NCI-H2196 (cell line): Measurements from ENCODE around the gene FAF1.
"Not testable (repeated sequence)": the region's sequence is repeated elsewhere in the genome, so short reads cannot be mapped to it uniquely, and the experiment has no call there.

Experiments
- DNase-seq: peaks from one replicate; lab custom pipeline; 2025; ENCODE audit not compliant: unreplicated experiment; lab: John Stamatoyannopoulos, UW

The FAF1 gene

DNA sequence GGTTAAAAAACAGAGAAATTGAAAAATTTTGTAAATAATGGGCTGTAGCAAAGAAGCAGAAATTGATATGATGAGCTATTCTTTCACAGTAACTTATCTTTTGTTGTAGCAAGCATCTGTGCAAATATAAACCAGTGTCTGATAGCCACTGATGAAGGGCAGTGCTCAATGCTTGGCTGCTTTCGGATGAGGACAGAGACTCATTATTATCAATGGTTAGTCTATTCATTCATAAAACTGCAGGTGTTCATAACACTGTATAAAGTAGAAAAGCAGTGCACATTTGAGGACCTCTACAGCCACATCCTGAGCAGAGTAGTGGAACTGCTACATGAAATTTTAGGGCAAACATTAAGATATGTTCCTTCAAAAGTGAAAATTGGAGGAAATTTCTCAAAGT is 107.2 kb downstream of the FAF1 start:
- DNase-seq: peak; percentile 43

DNA sequence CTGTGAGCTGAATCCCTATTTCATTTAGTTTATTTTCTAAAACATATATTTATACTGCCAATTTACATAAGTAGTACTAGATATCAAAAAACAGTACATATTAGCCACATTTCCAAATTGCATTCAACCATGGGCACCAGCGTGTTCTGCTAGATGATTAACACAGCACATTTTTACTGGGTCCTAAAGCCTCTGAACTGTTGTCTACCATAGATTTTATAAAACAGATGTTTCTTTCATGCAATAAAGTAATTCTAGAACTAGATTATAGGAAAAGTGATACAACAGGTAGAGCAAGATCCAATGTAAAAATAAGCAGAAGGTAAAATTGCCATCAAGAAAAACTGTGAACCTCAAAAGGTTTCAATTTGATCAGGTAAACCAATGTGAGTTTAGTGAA is 108.6 kb downstream of the FAF1 start:
- no peak for DNase-seq

DNA sequence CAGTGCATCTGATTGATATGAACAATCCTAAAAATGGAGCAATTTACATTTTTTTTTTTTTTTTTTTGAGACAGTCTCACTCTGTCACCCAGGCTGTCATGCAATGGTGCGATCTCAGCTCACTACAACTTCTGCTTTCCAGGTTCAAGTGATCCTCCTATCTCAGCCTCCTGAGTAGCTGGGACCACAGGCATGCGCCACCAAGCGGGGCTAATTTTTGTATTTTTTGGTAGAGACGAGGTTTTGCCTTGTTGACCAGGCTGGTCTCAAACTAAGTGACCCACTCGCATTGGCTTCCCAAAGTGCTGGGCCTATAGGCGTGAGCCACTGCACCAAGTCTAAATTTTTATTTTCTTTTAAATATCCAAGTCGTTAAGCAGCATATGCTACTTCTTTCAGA is 109.0 kb downstream of the FAF1 start:
- no peak for DNase-seq

DNA sequence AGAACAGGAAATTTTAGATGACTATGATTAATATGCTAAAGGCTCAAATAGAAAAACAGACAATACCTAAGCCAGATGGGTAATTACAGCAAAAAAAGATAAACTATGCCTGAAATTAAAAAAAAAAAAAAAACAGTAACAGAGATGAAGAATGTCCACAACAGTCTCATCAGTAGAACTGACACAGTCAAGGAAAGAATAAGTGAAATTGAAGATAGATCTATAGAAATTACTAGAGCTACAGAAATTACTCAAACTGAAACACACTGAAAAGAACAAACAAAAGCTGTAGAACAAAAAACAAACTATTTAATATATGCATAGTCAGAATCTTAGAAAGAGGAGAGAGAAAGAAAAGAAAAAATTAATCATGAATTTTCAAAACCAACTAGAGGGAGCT is 112.8 kb downstream of the FAF1 start:
- DNase-seq: no peak

DNA sequence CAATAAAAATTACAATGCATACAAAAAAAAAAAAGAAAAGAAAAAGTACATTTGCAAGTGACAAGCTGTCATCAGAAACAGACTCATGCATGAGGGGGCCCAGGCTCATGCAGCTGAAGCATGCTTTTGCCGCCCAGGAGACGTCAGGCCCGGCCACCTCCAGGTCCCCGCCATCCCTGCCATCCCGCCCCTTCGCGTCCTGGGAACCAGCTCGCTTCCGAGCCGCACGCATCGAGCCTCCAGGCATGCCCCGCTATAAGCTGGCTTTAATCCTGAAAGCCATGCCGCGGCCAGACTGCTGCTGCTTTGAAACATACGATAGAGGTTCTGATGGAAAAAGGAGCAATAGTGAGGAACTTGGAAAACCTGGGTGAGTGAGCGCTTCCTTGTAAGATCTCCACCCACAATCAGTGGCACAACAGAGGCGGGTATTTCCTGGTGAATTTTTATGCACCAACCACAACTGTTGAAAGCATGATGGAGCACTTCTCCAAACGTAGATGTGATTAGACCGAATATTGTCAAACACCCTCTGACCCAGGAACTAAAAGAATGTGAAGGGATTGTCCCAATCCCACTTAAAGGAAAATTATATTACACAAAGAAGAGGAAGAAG is 113.7 kb downstream of the FAF1 start:
- DNase-seq: no peak

DNA sequence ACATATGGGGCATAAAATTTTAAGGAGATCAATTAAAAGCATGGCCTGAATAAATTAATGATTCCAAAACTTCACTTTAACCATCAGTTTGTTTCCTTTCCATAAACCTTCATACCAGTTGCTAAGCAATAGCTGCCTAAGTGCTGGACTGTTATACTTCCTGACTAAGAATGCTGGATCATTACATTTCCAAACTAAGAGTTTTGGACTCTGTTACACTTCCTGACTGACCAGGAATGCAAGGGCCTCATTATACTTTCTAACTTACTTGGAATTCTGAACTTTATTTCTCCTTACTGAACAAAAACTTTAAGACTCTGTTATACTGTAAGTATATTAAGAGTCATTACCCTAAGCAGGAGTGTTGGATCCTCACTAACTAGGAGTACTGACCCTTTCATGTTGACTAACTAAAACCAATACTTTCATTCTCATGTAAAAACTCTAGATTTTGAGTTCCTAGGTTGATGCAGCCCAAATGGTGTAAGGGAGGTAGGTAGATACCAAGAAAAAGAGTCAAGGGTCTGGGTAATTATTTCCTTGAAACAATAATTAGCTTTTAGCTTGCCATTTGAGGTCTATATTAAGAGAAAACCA is 118.2 kb downstream of the FAF1 start:
- DNase-seq: no peak

DNA sequence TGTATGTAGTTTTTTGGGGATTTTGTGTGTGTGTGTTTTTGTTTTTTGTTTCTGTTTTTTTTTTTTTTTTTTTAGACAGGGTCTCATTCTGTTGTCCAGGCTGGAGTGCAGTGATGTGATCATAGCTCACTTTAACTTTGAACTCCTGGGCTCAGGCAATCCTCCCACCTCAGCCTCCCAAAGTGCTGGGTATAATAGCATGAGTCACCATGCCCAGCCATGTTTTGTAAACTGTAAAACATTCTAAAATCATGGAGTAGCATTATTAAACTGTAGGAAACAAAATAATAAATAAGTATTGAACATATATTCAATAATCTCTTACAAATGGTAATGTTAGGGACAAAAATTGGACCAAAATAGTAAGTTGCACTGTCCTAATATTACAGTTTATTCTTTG is 124.0 kb downstream of the FAF1 start:
- no peak for DNase-seq

DNA sequence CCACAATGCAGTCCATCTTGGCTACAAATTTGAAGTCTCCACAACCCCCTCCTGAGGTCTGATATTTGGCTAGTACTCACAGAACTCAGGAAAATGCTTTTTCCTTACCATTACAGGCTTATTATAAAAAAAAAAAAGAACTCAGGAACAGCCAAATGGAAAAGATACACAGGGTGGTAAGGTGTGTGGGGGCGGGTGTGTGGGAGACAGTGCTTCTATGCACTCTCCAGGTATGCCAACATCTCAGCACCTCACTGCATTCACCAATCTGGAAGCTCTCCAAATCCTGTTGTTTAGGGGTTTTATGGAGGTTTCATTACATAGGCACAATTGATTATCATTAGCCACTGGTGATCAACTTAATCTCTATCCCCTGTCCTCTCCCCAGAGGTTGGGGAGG is 126.9 kb downstream of the FAF1 start:
- no peak for DNase-seq

DNA sequence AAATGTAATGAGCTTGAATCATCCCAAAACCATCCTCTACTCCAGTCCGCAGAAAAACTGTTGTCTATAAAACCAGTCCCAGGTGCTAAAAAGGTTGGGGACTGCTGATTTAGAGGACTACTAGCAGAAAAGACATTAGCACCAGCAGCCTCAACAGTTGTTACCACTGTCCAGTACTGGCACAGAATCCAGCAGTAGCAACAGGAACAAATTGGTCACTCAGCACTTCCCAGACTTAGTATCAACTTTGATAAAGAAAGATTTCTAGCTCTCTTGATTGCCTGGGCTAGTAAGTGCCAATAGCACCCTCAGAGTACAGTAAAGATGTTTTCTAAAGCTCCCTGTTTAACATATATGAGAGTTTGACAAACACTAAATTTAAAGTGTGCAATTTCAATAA is 127.9 kb downstream of the FAF1 start:
- DNase-seq: no peak

DNA sequence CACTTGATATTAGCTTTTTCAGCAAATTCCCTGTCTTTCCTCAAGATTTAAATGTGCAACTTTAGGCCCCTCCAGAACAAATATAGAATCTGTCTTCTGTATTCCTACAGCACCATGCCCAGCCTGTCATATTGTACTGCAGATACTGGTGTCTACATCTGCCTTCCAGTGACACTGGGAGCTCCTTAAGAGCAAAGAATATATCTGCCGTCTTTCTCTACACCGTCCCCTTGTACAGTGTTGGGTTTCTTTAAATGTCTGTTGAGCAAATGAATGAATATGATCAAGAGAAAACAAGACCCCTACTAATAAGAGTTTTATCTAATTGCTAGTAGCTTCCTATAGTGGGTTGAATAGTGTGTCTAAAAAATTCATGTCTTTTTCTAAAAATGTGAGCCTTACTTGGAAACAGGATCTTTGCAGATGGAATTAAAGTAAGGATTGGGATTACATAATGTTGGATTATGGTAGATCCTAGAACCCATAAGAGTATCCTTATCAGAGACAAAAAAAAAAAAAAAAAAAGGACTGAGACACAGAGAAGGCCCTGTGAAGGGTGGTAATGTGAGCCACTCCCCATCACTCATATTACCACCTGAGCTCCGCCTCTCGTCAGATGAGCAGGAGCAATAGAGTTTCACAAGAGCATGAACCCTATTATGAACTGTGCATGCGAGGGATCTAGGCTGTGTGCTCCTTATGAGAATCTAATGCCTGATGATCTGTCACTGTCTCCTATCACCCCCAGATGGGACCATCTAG is 128.6 kb downstream of the FAF1 start:
- no peak for DNase-seq

DNA sequence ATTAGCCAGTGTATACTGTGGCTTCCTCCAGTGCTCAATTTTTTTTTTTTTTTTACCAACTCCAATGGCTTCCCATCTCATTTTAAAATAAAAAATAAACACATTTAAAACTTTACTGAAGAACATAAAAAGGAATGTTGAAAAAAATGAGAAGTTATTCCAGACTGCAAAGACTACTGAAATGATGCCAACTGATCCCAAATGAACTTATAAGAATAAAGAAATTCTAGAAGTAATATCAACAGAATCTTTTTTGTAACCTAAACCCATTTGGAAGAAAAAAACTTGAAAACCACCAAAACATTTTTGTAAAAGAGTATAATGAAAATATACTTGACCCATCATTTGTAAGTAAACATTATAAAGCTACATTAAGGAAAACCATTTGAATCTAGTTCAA is 129.4 kb downstream of the FAF1 start:
- no peak for DNase-seq

DNA sequence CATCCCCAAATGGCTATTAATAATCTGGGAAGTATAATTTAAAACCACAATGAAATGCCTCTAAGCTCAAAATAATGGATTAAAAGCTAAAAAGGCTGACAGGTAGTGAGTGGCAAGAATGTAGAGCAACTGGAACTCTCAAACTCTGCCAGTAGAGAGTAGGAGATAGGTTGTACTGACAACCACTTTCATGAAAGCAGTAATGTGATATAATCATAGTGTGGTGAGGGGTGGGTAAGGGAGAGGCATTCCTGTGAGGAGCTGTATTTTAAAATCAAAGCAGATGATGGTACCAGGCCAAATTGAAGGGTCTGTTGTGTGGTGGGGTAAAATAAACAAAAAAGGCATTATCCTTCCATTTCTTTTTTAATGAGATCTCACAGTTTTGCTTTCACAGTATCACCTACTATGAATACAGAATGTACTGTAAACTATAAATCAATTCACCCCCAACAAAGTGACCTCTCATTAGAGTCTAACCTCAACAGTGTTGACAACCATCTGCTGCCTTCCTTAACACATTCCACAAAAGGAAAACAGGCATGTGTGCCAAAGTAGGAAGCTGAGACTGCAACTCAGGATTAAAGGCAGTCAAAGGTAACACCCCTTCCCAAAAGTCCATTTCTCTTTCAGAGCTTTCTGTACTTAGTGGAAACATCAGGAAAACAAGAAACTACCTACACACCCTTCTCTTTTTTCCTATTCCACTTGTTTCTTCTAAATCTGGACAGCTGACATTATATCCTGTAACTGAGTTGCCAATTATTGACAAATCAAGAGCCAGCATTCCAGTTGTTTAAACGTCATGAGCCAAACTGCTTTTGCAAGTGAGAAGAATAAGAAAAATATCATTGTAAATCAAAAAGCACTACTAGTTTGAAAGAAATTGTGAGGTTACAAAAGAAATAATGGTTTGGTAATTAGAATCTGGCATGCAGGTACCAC is 130.8 kb downstream of the FAF1 start:
- DNase-seq: peak; percentile 8

DNA sequence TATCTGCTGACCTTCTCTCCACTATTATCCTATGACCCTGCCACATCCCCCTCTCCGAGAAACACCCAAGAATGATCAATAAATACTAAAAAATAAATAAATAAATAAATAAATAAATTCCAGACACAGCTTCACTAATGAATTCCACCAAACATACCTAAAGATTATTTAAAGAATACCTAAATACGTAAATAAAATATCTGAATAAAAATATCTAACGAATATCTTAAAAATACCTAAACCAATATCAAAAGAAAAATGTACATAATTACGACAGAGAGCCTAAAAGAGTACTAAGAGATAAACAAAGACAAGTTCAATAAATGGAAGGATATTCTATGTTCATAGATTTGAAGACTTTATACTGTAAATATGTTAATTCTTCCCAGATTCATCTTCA is 132.5 kb downstream of the FAF1 start:
- DNase-seq: no peak

DNA sequence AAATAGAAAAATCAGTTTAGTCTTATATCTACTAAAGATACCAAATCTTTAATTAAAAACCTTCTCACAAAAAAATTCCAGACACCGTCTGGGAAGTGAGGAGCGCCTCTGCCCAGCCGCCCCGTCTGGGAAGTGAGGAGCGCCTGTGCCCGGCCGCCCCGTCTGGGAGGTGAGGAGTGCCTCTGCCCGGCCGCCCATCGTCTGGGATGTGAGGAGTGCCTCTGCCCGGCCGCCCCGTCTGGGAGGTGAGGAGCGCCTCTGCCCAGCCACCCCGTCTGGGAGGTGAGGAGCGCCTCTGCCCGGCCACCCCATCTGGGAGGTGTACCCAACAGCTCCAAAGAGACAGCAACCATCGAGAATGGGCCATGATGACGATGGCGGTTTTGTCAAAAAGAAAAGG is 133.3 kb downstream of the FAF1 start:
- not testable (repeated sequence) for DNase-seq

DNA sequence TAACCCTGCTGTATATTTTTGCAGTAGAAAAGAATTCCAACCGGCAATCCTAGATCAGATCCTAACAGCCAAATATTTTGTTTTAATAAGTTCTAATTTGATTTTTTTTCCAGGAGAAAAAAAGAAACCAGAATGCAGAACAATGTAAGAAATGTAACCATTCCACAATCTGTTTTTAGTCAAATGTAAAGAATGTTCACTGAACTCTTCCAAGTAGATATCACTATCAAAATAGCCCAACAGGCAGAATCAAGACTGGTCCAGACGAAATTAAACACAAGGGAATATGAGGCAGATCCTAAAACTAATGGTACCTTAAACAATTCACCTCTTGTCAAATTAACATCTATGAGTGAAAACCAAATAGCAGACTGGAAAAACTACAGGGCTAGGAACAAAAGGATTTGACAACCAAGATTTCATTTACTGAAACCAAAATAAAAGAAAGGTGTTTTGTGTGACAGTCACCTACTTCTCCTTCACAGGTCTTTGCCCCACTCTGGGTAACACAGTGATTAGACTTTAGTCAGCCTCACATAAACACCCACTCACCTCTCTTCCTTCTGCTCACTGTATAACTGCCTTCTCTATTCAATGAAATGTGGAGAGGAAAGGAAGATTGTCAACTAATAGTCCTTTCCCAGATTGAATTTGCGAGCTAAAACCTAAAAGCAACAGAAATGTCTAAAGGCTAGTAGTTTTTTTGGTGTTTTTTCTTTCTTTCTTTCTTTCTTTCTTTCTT is 137.9 kb downstream of the FAF1 start:
- no peak for DNase-seq

DNA sequence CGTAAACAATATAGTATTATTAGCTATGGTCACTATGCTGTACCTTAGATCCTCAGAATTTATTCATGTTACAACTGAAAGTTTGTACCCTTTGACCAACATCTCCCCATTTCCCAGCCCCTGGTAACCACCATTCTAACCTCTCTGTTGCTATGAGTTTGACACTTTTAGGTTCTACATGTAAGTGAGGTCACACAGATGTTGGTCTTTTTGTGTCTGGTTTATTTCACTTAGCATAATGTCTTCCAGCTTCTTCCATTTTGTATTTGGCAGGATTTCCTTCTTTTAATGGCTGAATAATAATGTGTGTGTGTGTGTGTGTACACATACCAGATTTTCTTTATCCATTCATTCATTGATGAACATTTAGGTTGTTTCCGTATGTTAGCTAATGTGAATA is 139.5 kb downstream of the FAF1 start:
- DNase-seq: no peak

DNA sequence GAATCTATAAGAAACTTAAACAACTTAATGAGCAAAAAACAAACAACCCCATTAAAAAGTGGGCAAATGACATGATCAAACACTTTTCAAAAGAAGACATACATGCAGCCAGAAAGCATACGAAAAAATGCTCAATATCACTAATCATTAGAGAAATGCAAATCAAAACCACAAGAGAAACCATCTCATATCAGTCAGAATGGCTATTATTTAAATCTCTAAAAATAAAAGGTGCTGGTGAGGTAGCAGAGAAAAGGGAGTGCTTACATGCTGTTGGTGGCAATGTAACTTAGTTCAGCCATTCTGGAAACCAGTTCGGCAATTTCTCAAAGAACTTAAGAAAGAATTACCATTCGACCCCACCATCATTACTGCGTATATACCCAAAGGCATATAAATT is 147.7 kb downstream of the FAF1 start:
- DNase-seq: no peak

DNA sequence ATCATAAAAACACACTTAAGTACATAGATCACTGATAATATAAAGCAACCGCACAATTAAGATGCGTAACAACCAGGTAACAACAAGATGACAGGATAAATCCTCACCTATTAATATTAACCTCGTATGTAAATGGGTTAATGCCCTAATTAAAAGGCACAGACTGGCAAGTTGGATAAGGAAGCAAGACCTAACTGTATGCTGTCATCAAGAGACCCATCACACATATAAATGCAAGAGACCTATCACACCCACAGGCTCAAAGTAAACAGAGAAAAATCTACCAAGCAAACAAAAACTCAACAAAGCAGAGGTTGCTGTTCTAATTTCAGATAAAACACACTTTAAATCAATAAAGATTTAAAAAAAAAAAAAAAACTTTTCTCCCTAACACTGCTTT is 151.8 kb downstream of the FAF1 start:
- DNase-seq: no peak

DNA sequence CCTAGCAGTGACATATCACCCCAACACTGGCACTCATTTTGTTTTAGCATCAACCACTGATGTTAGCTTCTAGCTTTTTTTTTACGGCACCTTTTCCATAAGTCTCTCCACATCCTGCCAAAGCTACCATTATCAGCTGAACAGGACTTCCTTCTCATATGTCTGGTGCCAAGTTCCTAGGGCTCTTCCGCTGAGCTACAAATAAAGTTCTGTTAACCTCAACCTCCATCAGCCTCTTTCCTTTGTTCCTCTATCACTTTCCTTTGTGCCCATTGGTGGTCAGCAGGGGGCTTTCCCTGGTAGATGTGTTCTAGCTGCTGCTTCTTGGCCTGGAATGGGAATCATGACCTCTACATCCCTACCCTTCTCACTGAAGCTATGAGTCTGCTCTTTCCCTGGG is 163.8 kb downstream of the FAF1 start:
- DNase-seq: no peak

DNA sequence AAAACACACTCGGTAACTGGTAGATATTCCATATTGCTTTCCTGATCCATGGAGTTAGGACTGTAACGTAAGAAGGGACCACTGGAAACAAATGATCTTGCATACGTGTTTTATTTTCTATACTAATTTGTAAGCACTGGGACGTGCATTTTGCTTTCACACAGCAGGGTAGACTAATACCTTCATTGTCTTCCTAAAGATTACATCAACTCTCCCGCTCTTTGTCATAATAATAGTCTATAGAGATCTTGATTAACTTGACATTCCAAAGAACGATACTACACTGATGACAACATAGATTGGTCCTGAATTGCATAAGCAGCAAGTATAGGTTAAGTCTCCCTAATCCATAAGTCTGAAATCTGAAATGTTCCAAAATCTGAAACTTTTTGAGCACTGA is 166.5 kb downstream of the FAF1 start:
- no peak for DNase-seq

DNA sequence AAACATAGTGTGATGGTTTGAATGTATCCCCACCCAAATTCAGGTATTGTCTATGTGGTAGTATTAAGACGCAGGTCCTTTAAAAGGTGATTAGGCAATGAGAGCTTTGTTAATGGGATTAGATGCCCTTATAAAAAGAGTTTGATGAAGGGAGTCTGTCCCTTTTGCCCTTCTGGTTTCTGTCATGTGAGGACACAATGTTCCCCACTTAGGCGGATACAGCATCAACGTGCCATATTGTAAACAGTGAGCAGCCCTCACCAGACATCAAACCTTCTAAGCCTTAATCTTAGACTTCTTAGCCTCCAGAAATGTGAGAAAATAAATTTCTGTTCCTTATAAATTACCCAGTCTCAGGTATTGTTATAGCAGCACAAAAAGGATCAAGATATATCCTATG is 172.8 kb downstream of the FAF1 start:
- no peak for DNase-seq
